ENCODE measurements around the gene SPANXC.
"Not testable (repeated sequence)": the region's sequence is repeated elsewhere in the genome, so short reads cannot be mapped to it uniquely, and the experiment has no call there.

SPANXC gene, protein sequence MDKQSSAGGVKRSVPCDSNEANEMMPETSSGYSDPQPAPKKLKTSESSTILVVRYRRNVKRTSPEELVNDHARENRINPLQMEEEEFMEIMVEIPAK

DNA sequence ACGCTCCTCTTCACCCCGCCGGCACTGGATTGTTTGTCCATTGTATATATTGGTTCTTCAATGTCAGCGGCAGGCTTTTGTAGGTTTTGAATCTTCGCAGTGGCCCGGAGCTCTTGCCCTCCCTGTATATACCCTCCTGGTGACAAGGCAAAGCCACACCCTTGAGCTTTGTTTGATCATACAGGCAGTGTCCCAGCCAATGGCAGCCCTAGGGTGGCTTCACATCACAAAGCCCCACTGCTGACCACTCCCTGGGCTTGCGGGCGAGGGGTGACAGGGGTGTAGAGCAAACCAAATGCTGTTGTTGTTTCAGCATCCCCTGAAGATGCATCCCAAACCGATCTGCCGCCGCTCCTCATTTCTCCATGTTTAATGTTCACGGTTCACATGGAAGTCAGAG lies at the start of gene SPANXC:
Gene SPANXC, minus strand, starts transcription at position 101 of the 400 bp plus-strand sequence. Its CDS starts 60 bp downstream, at position 41.
- not testable (repeated sequence) for DNase-seq (ENCODE audit: low read depth in 3 of 3)

DNA sequence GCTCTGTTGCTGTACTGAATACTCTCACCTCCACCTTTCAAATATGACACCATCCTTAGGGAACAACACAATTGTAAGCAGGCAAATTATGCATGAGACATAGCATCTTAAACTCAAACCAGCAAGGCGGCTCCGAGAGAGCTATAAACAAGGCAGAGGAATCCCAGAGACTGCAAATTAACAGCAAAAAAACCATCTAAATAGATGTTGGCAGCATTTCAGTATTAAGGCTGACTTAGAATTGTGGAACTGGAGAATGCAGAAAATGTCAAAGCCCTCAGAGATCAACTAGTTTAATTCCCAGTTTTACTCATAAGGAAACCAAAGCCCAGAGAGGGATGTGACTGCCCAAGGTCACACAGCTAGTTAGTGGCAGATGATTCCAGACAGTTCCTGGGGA lies 37.2 kb upstream of the SPANXC start:
- DNase-seq (ENCODE audit: low read depth in 3 of 3) = no peak

DNA sequence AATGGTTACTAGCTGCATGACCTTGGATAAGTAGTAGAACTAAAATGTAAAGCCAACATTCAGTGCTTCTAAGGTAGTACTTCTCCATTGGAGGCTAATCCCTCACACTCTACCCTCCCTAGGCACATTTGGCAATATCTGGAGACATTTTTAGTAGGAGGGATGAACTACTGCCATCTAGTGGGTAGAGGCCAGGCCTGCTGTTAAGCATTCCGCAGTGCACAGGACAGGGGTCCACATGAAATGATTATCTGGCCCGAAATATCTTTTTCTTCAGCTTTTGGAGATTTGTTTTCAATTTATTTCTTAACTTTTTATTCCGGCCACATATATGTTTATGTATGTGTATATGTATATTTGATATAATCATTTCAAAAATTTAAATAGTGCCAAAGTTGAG lies 36.0 kb upstream of the SPANXC start:
- DNase-seq (ENCODE audit: low read depth in 3 of 3) = no peak

DNA sequence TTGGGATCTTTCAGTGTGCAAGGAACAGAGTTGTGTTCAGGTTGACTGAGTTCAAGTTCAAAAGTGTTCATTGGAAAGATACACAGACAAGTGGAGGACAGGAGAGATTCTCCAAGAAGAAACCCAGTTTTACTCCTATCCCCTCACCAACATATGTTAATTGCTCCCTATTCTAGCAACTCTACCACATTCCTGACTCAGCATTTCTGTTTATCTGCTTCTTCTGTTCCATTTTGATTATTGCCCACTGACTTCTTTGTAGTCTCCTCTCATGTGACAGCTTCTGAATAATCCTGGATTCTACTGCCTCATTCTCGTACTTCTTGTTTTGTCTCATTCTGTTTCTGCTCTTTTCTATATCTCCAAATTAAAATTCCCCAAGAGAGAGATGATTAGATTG lies 15.8 kb upstream of the SPANXC start:
- DNase-seq (ENCODE audit: low read depth in 3 of 3) = no peak

DNA sequence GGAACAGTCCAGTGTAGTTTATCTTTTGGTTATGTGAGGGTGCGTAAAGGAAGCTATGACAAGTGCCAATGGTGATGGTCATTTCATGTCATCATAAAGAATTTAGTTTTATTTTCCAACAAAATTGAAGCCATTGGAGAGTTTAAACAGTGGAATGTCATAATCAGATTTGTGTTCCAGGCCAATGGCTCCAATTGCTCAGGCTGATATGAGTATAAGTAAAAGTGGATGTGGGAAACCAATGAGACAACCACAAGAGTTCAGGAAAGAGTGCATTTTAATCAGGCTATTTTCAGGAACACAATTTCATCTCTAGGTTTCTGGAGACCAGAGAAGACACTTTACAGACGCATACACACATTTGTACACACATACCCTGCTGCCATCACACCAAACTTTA lies 20.7 kb downstream of the SPANXC start:
- DNase-seq (ENCODE audit: low read depth in 3 of 3) = no peak

DNA sequence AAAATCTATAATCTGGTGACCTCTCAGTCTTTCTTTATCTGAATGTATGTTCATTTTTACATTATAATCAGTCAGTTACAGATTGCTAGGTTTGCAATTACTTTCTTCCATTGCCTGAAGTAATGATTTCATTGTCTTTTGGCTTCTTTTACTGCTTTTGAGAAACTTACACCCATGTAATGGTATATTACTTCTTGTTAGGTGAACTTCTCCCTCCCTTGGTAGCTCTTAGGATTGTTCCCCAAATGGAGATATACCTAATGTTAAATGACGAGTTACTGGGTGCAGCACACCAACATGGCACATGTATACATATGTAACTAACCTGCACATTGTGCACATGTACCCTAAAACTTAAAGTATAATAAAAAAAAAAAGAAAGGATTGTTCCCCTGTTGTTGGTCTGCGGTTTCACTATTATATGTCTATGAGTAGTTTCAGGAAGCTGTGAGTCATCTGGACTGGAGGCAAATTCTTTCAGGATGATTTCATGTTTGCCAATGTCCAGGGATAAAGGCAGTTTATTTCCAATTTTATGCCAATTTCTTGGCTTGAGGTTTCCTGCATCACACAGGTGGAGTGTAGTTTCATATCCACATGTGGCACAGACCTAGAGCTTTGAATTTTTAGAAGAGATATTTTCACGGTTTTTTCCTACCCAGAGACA lies 21.8 kb downstream of the SPANXC start:
- no peak for DNase-seq (ENCODE audit: low read depth in 3 of 3)

DNA sequence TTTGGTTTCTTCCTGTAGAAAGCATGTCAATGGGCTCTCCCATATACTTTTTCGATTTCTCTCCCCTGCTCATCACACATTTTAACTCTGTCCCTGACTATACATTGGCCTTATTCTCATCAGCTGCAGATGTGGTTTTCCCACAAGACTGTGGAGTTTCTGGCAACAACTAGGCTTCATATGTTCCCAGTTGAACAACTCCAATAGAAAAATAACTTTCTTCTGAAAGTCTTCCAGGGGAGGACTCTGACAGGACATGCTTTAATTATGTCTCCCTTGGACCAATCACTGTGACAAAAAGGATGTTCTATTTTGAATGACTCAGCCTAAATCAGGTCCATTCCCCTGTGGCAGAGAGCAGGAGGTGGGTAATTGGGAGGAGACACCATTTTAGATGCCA lies 28.1 kb downstream of the SPANXC start:
- no peak for DNase-seq (ENCODE audit: low read depth in 3 of 3)

DNA sequence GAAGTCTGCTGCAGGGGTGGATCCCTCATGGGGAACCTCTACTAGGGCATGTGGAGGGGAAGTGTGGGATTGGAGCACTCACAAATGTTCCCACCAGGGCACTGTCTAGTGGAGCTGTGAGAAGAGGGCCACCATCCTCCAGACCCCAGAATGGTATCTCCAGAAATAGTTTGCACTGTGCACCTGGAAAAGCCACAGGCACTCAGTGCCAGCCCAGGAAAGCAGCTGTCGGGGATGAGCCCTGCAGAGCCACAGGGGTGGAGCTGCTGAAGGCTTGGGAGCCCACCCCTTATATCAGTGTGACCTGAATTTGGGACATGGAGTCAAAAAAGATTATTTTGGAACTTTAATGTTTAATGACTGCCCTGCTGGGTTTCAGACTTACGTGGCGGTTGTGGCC lies 40.4 kb downstream of the SPANXC start:
- no peak for DNase-seq (ENCODE audit: low read depth in 3 of 3)
